Nephron progenitor cell (in vitro differentiated cells): ENCODE data around the gene PNPO.

Experiments used
- DNase-seq: peaks from one replicate; pipeline ENCODE4 v3.0.0; 2021
- H3K27ac Mint-ChIP-seq: 2 replicates; pipeline ENCODE4 v1.8.0; 2021; ENCODE audit warnings: mild to moderate bottlenecking, moderate library complexity, mixed read lengths
- H3K27me3 Mint-ChIP-seq: 2 replicates; pipeline ENCODE4 v1.8.0; 2021; ENCODE audit warnings: mild to moderate bottlenecking, low read depth, mixed read lengths; ENCODE audit not compliant: poor library complexity
- H3K36me3 Mint-ChIP-seq: 2 replicates; pipeline ENCODE4 v1.8.0; 2021; ENCODE audit warnings: low read depth, mixed read lengths
- H3K4me1 Mint-ChIP-seq: 2 replicates; pipeline ENCODE4 v1.8.0; 2021; ENCODE audit warnings: mixed read lengths
- H3K4me3 Mint-ChIP-seq: 2 replicates; pipeline ENCODE4 v1.8.0; 2021; ENCODE audit warnings: mild to moderate bottlenecking, moderate library complexity, mixed read lengths
- H3K9me3 Mint-ChIP-seq: 2 replicates; pipeline ENCODE4 v1.8.0; 2021; ENCODE audit warnings: mild to moderate bottlenecking, moderate library complexity, mixed read lengths
- CTCF ChIP-seq: fragments of 200-600 bp; sonication (generic); IDR thresholded peaks from 2 replicates; pipeline ENCODE4 v1.5.0; 2021; ENCODE audit warnings: antibody characterized with exemption

Gene PNPO

GRCh38 chr17:47896672-47897490, 44.5 kb upstream of the PNPO start:
- Mint-ChIP-seq H3K4me3 (peak overlapping the region; percentile 95), H3K27me3 (peaks cover 3% of the 10 kb centered on the region), H3K27ac (peak overlapping the region; percentile 88), H3K36me3 (peaks cover under 1% of the 10 kb centered on the region), H3K9me3 (no peaks in the 10 kb centered on the region), H3K4me1 (peaks cover 63% of the 10 kb centered on the region)
- DNase-seq = no peak
- no peak for TF ChIP-seq CTCF

DNA sequence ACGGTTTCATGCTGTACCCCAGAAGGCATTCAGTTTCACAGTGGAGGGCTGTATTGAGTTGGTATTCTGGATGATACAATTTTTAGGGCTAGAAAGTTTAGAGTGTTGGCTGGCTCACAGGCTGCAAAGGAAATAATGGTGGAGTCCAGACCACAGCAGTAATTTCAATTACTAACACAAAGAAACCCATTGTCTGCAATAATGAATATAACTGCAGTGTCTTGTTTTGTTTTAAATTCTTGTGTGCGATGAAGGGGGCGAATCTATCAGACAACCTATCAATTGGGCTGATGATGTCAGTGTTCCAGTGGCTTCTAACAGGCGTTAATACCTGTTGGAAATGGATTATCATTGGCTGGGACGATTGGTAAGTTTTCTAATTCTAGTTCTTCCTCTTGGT, 43.8 kb upstream of the PNPO start:
- Mint-ChIP-seq H3K9me3 (no peaks in the 10 kb centered on the region), H3K36me3 (peaks cover 8% of the 10 kb centered on the region), H3K4me1 (peaks cover 68% of the 10 kb centered on the region), H3K4me3 (peak overlapping the region; percentile 95), H3K27me3 (peaks cover 3% of the 10 kb centered on the region), H3K27ac (peak overlapping the region; percentile 88)
- DNase-seq = no peak
- no peak for TF ChIP-seq CTCF

DNA sequence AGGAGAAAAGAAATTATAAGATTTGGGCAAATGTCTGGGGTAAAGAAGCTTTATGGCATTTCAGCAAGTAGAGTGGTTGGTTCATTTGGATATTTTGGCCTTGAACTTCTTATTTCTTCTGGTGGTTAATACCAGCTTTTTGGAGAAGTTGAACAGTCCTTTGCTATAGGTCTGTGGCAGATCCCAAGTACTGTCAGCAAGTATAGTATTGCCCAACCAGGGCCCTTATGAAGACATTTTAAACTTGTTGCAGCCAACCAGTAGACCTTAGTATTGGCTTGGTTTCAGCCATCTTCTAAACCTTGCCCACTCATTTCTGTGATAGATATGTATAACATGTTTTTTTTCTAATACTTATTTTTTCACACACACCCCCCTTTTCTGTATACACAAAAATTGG, 43.1 kb upstream of the PNPO start:
- no peak for TF ChIP-seq CTCF
- Mint-ChIP-seq H3K4me1 (peaks cover 64% of the 10 kb centered on the region), H3K9me3 (no peaks in the 10 kb centered on the region), H3K4me3 (no peak overlapping the region), H3K27ac (no peak overlapping the region), H3K36me3 (peaks cover 12% of the 10 kb centered on the region), H3K27me3 (peaks cover 3% of the 10 kb centered on the region)
- DNase-seq = no peak

GRCh38 chr17:47899643-47900042, 41.7 kb upstream of the PNPO start:
- peak overlapping the region; percentile 54 for H3K27ac Mint-ChIP-seq
- DNase-seq = no peak
- H3K4me1 Mint-ChIP-seq = peaks cover 50% of the 10 kb centered on the region
- H3K4me3 Mint-ChIP-seq = no peak overlapping the region
- peaks cover 19% of the 10 kb centered on the region for H3K36me3 Mint-ChIP-seq
- no peaks in the 10 kb centered on the region for H3K27me3 Mint-ChIP-seq
- no peaks in the 10 kb centered on the region for H3K9me3 Mint-ChIP-seq
- no peak for TF ChIP-seq CTCF

- Mint-ChIP-seq H3K4me1 (peaks cover 52% of the 10 kb centered on the region), H3K36me3 (peaks cover 19% of the 10 kb centered on the region), H3K27ac (no peak overlapping the region), H3K9me3 (no peaks in the 10 kb centered on the region), H3K4me3 (no peak overlapping the region), H3K27me3 (no peaks in the 10 kb centered on the region)
- DNase-seq = no peak
- no peak for TF ChIP-seq CTCF
These were observed 39.9 kb upstream of the PNPO start for GRCh38 chr17:47901423-47901822.
